GM12865 (cell line): Measurements from ENCODE around the gene A3GALT2.

Source experiments
- DNase-seq: peaks from one replicate; pipeline ENCODE4 v3.0.0; 2010; ENCODE audit warnings: low read depth
- H3K4me3 ChIP-seq: 2 replicates; pipeline ENCODE4 v1.5.1; 2011; ENCODE audit warnings: mild to moderate bottlenecking, low read depth, low read length, control low read depth
- CTCF ChIP-seq: IDR thresholded peaks from 2 replicates; pipeline ENCODE4 v1.5.1; 2011; ENCODE audit warnings: low read length, control low read depth, low read depth, inconsistent platforms; ENCODE audit not compliant: insufficient read depth; ENCODE audit errors: missing control alignments

Gene A3GALT2

GRCh38 chr1:33302325-33302724 lies 18.6 kb downstream of the A3GALT2 start:
- no peak overlapping the region for H3K4me3 ChIP-seq
- TF ChIP-seq CTCF, result no peak

GRCh38 chr1:33301273-33301984 lies 19.5 kb downstream of the A3GALT2 start:
- no peak for DNase-seq
- no peak overlapping the region for H3K4me3 ChIP-seq
- no peak for TF ChIP-seq CTCF

More at GRCh38 chr1:33302325-33302724, 18.6 kb downstream of the A3GALT2 start:
- peak; percentile 32 for DNase-seq

GRCh38 chr1:33300673-33301072 lies 20.2 kb downstream of the A3GALT2 start:
- no peak for TF ChIP-seq CTCF
- no peak overlapping the region for H3K4me3 ChIP-seq
- no peak for DNase-seq

GRCh38 chr1:33299461-33300155 lies 21.3 kb downstream of the A3GALT2 start:
- no peak for TF ChIP-seq CTCF
- no peak for DNase-seq
- H3K4me3 ChIP-seq, result no peak overlapping the region

- peak; percentile 74 for DNase-seq
- TF ChIP-seq CTCF, result peak; percentile 94
- no peak overlapping the region for H3K4me3 ChIP-seq
Observed at GRCh38 chr1:33298623-33299277, 22.1 kb downstream of the A3GALT2 start.

GRCh38 chr1:33297911-33298622 lies 22.8 kb downstream of the A3GALT2 start:
- TF ChIP-seq CTCF, result no peak
- H3K4me3 ChIP-seq, result no peak overlapping the region
- no peak for DNase-seq
